BLaER1 treated with 17β-estradiol and CSF1 and Interleukin-3, amounts not matched to agents 10 nM and 100 nM (cell line): ENCODE results near the gene PLCB3.

Experiments used
- H3K27ac ChIP-seq, 11 experiments: shearing (Covaris generic); formaldehyde crosslinking; 2 replicates each; pipeline ENCODE4 v1.8.1; 2022
- H3K27me3 ChIP-seq, 11 experiments: shearing (Covaris generic); formaldehyde crosslinking; 2 replicates each; pipeline ENCODE4 v1.8.1; 2022
- H3K36me3 ChIP-seq, 11 experiments: shearing (Covaris generic); formaldehyde crosslinking; 2 replicates each; pipeline ENCODE4 v1.8.1; 2022
- H3K4me1 ChIP-seq, 10 experiments: shearing (Covaris generic); formaldehyde crosslinking; 2 replicates each; pipeline ENCODE4 v1.8.1; 2022
- H3K4me2 ChIP-seq, 11 experiments: shearing (Covaris generic); formaldehyde crosslinking; 2 replicates each; pipeline ENCODE4 v1.8.1; 2022
- H3K4me3 ChIP-seq, 10 experiments: shearing (Covaris generic); formaldehyde crosslinking; 2 replicates each; pipeline ENCODE4 v1.8.1; 2022
- H3K9ac ChIP-seq, 11 experiments: shearing (Covaris generic); formaldehyde crosslinking; 2 replicates each; pipeline ENCODE4 v1.8.1; 2022
- H3K9me3 ChIP-seq, 11 experiments: shearing (Covaris generic); formaldehyde crosslinking; replicated peaks in 1 of 11; 2 replicates each; pipeline ENCODE4 v1.8.1; 2022
- H4K20me1 ChIP-seq, 11 experiments: shearing (Covaris generic); formaldehyde crosslinking; 2 replicates each; pipeline ENCODE4 v1.8.1; 2022
- Cebpa-rat ChIP-seq, 11 experiments: shearing (Covaris generic); IDR thresholded peaks; 2 replicates each; pipeline ENCODE4 v1.8.1; 2022

The PLCB3 gene

GRCh38 chr11:64264371-64264852 lies 13.1 kb downstream of the PLCB3 start:
- Histone ChIP-seq H3K27me3 (no peaks in the 10 kb centered on the region), H3K4me2 (peak overlapping the region; percentile 19 to 91 (median 64); a peak in 20 of 22 replicates), H4K20me1 (peaks cover 0 to 56% (median 0%) of the 10 kb centered on the region in 11 experiments; a peak in 7 of 22 replicates), H3K4me1 (peaks cover 62 to 74% (median 69%) of the 10 kb centered on the region in 10 experiments), H3K9ac (peak overlapping the region in 10 of 11 experiments; percentile 5 to 67 (median 41); a peak in 15 of 22 replicates), H3K9me3 (no peaks in the 10 kb centered on the region), H3K27ac (peak overlapping the region in 9 of 11 experiments; percentile 3 to 67 (median 31); a peak in 12 of 22 replicates), H3K4me3 (no peak overlapping the region), H3K36me3 (peaks cover 44 to 78% (median 66%) of the 10 kb centered on the region in 11 experiments)
- no peak for TF ChIP-seq Cebpa-rat (IDR thresholded peaks at IDR 0.05)

DNA sequence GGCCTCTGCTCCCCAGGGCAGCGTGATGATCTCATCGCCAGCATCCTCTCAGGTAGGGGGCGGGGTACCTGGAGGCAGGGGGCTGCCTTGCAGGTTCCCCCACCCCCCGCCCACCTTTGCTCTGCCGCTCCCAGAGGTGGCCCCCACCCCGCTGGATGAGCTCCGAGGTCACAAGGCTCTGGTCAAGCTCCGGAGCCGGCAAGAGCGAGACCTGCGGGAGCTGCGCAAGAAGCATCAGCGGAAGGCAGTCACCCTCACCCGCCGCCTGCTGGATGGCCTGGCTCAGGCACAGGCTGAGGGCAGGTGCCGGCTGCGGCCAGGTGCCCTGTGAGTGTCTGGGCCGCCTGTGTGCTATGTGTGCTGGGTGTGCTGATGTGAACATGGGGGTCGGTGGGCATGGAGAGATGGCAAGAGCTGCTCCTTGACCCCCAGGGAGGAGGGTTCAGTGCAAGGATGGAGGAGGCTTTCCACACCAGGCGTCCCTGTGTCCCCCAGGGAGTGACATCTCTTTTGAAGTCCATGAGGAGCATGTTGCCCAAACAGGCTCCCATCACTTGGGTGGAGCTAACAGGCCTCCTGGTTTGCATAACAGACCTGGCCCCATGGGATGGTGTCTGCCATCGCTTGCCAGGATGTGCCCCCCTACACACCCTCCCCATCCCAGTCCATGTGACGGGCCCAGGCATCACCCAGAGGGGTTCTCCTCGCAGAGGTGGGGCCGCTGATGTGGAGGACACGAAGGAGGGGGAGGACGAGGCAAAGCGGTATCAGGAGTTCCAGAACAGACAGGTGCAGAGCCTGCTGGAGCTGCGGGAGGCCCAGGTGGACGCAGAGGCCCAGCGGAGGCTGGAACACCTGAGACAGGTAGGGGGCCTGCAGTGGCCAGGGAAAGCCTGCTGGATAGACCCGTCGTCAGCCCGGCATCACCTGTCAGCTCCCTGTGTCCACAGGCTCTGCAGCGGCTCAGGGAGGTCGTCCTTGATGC lies 14.1 kb downstream of the PLCB3 start:
- Histone ChIP-seq H4K20me1 (peaks cover 0 to 45% (median 0%) of the 10 kb centered on the region in 11 experiments; a peak in 5 of 22 replicates), H3K9me3 (no peaks in the 10 kb centered on the region), H3K27ac (peak overlapping the region in 6 of 11 experiments; percentile 6 to 97 (median 61); a peak in 10 of 22 replicates), H3K36me3 (peaks cover 34 to 67% (median 56%) of the 10 kb centered on the region in 11 experiments), H3K9ac (peak overlapping the region in 10 of 11 experiments; percentile 3 to 92 (median 31); a peak in 14 of 22 replicates), H3K4me3 (peak overlapping the region in 5 of 10 experiments; percentile 12 to 58 (median 48); a peak in 7 of 20 replicates), H3K27me3 (no peaks in the 10 kb centered on the region), H3K4me1 (peaks cover 62 to 74% (median 69%) of the 10 kb centered on the region in 10 experiments), H3K4me2 (peak overlapping the region; percentile 83 to 99 (median 96))
- TF ChIP-seq Cebpa-rat (IDR thresholded peaks at IDR 0.05) = peak in 3 of 11 experiments; percentile 44 to 78 (median 57); a peak in 6 of 22 replicates

- Histone ChIP-seq H3K36me3 (peaks cover 28 to 59% (median 47%) of the 10 kb centered on the region in 11 experiments), H3K4me2 (peak overlapping the region; percentile 83 to 99 (median 96)), H4K20me1 (peaks cover 0 to 45% (median 0%) of the 10 kb centered on the region in 11 experiments; a peak in 4 of 22 replicates), H3K9ac (peak overlapping the region in 8 of 11 experiments; percentile 26 to 92 (median 46); a peak in 11 of 22 replicates), H3K27ac (peak overlapping the region in 6 of 11 experiments; percentile 6 to 97 (median 55); a peak in 9 of 22 replicates), H3K4me3 (peak overlapping the region in 3 of 10 experiments; percentile 48 to 58 (median 53); a peak in 4 of 20 replicates), H3K4me1 (peaks cover 62 to 74% (median 70%) of the 10 kb centered on the region in 10 experiments), H3K27me3 (no peaks in the 10 kb centered on the region), H3K9me3 (no peaks in the 10 kb centered on the region)
- TF ChIP-seq Cebpa-rat (IDR thresholded peaks at IDR 0.05) = no peak
Observed at GRCh38 chr11:64266339-64266738, 15.0 kb downstream of the PLCB3 start.

GRCh38 chr11:64267207-64267945 lies 16.0 kb downstream of the PLCB3 start:
- peaks cover 0 to 36% (median 0%) of the 10 kb centered on the region in 11 experiments; a peak in 4 of 22 replicates for H4K20me1 ChIP-seq
- H3K27ac ChIP-seq = peak overlapping the region; percentile 87 to 98 (median 96); a peak in 21 of 22 replicates
- peaks cover 18 to 48% (median 37%) of the 10 kb centered on the region in 11 experiments for H3K36me3 ChIP-seq
- no peaks in the 10 kb centered on the region for H3K9me3 ChIP-seq
- peak overlapping the region in 9 of 10 experiments; percentile 68 to 82 (median 74); a peak in 15 of 20 replicates for H3K4me3 ChIP-seq
- peak overlapping the region; percentile 83 to 99 (median 96) for H3K4me2 ChIP-seq
- no peaks in the 10 kb centered on the region for H3K27me3 ChIP-seq
- H3K9ac ChIP-seq = peak overlapping the region; percentile 88 to 96 (median 92)
- peaks cover 68 to 81% (median 77%) of the 10 kb centered on the region in 10 experiments for H3K4me1 ChIP-seq
- no peak for TF ChIP-seq Cebpa-rat (IDR thresholded peaks at IDR 0.05)

GRCh38 chr11:64268025-64268892 lies 16.9 kb downstream of the PLCB3 start:
- H3K27ac ChIP-seq = peak overlapping the region; percentile 87 to 98 (median 96)

DNA sequence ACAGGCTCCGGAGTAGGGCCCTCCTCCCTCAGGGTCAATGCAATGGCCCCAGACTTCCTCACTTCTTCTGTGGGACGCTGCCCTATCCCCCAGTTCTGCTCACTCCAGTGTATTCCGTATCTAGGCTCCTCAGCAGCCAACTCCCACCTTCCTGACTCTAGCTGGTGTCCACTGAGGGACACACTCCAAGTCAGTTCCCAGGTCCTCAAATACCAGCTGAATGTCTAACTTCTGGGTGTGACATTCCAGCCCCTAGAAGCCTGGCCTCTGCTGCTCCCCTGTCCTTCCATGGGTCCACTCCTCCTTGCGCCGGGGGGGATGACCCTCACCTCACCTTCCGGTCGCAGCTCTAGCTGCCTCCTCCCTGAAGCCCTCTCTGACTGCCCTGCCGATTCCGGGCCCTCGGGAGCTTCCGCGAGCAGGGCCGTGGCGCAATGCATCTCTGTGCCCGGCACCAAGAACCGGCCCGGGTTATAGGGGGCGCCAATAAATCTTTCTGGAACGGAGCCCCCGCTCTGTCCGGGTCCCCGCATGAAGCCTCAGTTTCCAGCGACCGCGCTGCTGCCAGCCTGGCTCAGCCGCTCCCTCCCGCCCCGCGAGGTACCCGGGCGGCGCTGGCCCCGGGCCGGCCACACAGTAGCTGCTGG lies 17.7 kb downstream of the PLCB3 start:
- Histone ChIP-seq H3K27ac (peak overlapping the region; percentile 87 to 98 (median 96)), H3K4me1 (peaks cover 62 to 74% (median 68%) of the 10 kb centered on the region in 10 experiments), H3K36me3 (peaks cover 1 to 45% (median 29%) of the 10 kb centered on the region in 11 experiments; a peak in 16 of 22 replicates), H4K20me1 (peaks cover 0 to 20% (median 0%) of the 10 kb centered on the region in 11 experiments; a peak in 3 of 22 replicates), H3K4me3 (peak overlapping the region; percentile 68 to 82 (median 74)), H3K9ac (peak overlapping the region; percentile 88 to 96 (median 92)), H3K4me2 (peak overlapping the region; percentile 83 to 99 (median 96)), H3K9me3 (no peaks in the 10 kb centered on the region), H3K27me3 (no peaks in the 10 kb centered on the region)
- TF ChIP-seq Cebpa-rat (IDR thresholded peaks at IDR 0.05) = peak in 1 of 11 experiments; percentile 9; a peak in 1 of 22 replicates

More at GRCh38 chr11:64268025-64268892, 16.9 kb downstream of the PLCB3 start:
- Histone ChIP-seq H4K20me1 (peaks cover 0 to 27% (median 0%) of the 10 kb centered on the region in 11 experiments; a peak in 4 of 22 replicates), H3K4me1 (peaks cover 66 to 81% (median 75%) of the 10 kb centered on the region in 10 experiments), H3K9me3 (no peaks in the 10 kb centered on the region), H3K27me3 (no peaks in the 10 kb centered on the region), H3K9ac (peak overlapping the region; percentile 88 to 96 (median 92)), H3K36me3 (peaks cover 9 to 46% (median 35%) of the 10 kb centered on the region in 11 experiments), H3K4me3 (peak overlapping the region; percentile 68 to 82 (median 74)), H3K4me2 (peak overlapping the region; percentile 83 to 99 (median 96))
- no peak for TF ChIP-seq Cebpa-rat (IDR thresholded peaks at IDR 0.05)
